Measurements from ENCODE around the gene ZNF74.

The ZNF74 gene

GRCh38 chr22:20434264-20434751 is 40.4 kb downstream of the ZNF74 start:
- no peak for FAIRE-seq

GRCh38 chr22:20434773-20435172 is 40.8 kb downstream of the ZNF74 start:
- no peak for FAIRE-seq

GRCh38 chr22:20435436-20436306 is 41.7 kb downstream of the ZNF74 start:
- no peak for FAIRE-seq

GRCh38 chr22:20436307-20436767 is 42.4 kb downstream of the ZNF74 start:
- no peak for FAIRE-seq

DNA sequence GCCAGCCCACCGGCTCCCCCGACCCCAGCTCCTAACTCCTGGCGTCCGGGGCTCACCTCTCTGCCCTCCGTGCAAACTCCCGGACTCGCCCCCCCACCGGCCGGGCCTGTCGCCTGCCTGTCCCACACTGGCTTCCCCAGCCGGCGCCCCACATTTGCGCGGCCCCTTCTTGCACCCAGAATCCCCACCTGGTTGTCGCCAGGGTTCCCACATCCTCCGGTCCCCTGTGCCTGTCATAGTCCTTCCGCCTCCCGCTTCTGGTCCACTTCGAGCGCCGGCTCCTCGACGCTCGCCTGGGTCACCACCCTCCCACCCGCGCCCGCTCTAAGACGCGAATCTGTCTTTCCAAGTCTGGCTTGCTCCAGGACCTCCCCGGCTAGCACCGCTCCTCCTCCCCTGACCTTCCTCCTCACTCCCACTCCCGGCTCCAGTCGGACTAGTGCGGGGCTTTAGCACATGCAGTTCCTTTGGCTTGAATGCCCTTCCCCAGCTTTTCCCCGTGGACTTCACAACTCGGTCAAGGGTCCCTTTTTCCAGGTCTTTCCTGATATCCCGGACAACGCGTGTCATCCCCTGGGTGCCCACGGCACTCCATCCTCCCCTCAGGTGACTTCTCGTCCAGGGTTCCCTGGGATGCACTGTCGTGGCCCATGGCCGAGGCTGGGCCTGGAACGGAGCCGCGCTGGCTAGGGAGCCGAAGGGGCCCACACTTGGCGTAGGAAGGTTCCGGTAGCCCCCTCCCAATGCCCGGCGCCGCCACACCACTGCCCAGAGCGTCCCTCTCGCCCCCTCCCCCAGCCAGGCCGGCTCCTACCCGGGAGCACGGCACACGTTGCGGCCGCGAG is 43.0 kb downstream of the ZNF74 start:
- no peak for FAIRE-seq

DNA sequence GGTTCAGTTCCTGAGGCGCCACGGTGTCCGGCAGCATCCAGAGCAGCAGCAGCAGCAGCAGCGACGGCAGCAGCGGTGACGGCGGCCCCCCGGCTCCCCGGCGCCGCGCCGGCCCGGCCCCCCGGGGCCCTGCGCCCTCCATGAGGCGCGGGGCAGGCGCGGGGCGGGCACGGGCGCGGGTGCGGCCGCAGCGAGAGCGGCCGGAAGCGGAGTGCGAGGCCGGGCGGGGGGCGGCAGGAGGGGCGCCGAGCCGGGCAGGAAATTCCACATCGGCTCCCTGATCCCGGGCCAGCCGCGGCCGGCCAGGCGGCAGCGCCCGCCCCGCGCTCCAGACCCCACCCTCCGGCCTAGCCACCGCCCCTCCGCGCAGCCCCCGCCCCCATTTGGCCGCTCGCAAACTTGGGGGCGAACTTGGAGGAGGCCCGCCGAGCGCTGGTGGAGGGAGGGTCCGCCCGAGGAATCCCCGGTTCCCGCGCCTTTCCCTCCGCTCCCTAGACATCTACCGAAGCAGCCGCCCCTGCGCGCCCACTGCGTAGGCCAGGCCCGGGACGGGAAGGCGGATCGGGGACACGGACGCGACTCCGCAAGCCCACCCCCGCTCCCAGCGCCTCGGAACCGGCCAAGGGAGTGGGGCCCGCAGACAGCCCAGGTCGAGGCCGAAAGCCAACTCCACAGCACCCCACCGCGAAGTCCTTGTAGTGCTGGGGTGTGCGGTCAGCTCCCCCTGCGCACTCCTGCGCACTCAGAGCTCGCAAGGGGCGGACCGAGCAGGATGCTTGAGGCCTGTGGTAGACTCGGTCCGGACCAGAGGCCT is 43.9 kb downstream of the ZNF74 start, which contains the start of gene SCARF2:
TSS of gene SCARF2 (minus strand) at position 213 of the 814 bp plus-strand sequence. CDS start at position 142, 71 bp downstream.
- no peak for FAIRE-seq

GRCh38 chr22:20438427-20438677 is 44.4 kb downstream of the ZNF74 start:
- FAIRE-seq: no peak

GRCh38 chr22:20438678-20439492 is 44.9 kb downstream of the ZNF74 start:
- no peak for FAIRE-seq

- no peak for FAIRE-seq
Measured at GRCh38 chr22:20439556-20439927, 45.6 kb downstream of the ZNF74 start.

DNA sequence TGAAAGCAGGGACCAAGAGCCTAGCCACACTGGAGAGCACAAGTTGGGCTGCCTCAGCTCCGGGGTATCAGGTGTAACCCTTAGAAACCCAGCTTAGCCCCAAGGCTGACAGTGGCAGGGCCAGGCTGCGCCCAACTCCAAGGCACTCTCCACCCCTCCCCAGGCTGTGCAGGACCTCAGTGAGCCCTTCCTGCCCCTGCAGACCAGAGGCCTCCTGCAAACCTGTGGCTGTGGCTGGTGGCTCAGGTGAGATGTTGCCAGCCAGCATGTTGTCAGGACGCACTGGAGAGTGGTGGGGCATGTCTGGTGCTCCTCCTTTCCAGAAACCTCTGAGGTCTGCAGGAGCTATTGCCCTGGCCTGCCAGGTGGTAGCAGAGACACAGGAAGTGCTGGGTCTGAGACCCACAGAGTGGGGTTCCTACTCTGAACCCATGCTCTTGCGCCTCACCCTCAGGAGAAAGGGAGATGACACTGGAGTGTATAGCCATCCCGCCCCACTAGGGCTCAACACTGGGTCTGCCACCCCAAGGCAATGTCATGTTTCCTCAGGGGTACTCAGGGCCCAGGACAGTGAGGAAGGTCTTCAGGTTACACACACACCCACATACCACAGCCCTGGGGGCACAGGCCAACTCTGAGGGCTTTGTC is 46.1 kb downstream of the ZNF74 start:
- no peak for FAIRE-seq

- no peak for FAIRE-seq
Measured at GRCh38 chr22:20440637-20441591, 47.0 kb downstream of the ZNF74 start.

DNA sequence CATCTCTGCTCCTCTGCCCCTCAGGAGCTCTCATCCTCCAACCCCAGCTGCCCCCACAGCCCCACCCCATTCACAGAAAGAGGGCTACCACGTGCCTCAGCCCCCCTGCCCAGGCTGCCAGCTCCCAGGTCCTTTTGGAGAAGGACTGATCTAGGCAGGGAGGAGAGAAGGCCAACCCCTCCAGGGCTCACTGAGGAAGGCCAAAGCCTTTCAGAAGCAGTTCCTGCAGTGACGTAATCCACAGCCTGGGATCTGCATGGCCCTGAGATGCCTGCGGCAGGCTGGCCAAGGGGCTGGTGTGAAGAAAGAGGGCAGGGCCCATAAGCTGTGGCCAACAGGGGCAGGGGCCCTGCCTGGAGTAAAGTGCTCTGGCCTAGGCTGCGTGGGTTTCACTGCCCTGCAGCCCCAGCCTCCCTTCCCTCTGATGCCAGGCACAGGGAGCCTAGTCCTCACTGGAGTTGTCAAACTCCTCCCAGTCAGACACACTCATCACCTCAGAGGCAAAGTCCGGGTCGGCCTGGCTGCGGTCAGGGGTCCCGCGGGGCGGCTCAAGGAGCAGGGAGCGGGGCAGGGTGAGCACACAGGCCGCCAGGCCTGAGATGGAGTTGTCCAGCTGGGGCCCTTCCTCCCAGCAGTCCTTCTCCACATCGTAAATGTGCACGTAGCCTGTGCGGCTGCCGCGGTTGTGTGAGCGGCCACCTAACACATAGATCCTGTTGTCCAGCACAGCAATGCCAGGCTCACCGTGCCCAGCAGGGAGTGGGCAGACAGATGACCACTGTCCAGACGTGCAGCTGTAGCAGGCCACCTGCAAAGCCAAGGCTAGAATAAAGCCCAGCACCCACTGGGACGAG is 47.9 kb downstream of the ZNF74 start:
- FAIRE-seq: no peak

DNA sequence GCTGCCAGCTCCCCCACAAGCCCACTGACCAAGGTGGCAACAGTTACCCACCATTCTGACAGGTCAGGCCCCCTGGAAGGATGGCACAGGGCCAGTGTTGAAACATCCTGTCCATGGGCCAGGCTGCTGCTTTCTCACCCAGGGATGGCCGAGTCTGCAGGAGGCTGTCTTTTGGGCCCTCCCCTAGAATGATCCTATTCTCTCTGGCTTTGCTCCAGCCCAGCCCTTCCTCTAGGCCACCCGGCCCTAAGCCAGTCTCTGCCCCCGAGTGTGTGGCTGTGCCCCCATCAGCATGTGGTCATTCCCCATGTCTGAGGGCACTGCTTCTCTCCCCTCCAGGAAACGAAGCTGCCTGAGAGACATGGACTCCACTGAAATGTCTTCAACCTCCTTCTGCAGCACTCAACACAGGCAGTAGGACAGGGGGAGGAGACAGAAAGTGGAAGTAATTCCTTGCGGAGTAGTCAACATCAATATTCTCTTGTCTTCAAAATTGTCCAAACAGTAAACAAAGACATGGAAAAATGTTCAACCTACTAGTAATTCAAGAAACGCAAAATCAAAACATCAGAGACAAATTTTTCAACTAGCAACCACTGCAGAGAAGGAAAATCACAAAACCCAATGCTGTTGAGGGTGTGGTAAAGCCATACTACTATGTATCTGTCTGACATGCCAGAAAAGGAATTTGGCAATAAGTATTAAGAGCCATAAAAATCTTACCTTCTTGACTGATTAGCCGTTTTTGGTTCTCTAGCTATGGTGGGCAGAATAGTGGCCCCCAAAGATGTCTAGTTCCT is 48.7 kb downstream of the ZNF74 start:
- FAIRE-seq: no peak

- FAIRE-seq: no peak
Measured at GRCh38 chr22:20444325-20444724, 50.4 kb downstream of the ZNF74 start.

- no peak for FAIRE-seq
Measured at GRCh38 chr22:20446383-20446970, 52.5 kb downstream of the ZNF74 start.

DNA sequence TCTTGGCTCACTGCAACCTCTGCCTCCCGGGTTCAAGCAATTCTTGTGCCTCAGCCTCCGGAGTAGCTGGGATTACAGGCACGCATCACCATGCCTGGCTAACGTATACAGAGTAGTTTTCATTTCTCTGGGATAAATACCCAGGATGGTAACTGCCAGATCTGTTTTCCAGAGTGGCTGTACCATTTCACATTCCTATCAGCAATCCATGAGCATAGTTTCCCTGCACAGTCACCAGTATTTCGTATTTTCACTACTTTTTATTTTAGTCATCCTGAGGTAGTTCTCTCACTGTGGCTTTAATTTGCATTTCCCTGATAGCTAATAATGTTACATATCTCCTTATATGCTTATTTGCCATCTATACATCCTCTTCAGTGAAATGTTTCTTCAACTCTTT is 54.7 kb downstream of the ZNF74 start:
- FAIRE-seq: no peak

DNA sequence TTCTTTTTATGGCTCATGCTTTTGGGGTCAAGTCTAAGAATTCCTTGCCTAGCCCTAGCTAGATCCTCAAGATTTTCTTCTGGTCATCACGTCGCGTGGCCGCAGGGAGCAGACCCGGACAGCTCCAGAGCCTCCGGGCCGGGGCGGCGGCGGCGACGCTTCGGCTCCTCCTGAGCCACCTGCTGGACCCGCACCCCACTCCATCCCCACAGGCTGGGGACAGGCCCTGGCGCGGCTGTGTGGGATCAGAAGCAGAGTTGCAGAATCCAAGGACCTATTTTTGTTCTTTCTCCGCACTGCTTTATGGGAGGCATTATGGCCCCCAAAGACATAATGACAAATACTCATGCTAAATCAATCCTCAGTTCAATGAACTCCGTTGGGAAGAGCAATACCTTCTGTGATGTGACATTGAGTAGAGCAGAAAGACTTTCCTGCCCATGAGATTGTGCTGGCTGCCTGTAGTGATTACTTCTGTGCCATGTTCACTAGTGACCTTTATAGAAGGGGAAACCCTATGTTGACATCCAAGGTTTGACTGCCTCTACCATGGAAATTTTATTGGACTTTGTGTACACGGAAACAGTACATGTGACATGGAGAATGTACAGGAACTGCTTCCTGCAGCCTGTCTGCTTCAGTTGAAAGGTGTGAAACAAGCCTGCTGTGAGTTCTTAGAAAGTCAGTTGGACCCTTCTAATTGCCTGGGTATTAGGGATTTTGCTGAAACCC is 56.0 kb downstream of the ZNF74 start:
- no peak for FAIRE-seq
